Large intestine (tissue), 1 donor: ENCODE data around the gene PPOX. TPM values are rescaled to one million over a fixed set of nuclear protein-coding genes. Genes with fewer than 3 reads are reported as not detected.

Experiments used
- polyA plus RNA-seq: library from polyadenylated mRNA; unstranded; fragments of 120-200 nt; gene quantifications from one replicate; pipeline ENCODE4 v1.2.1, GENCODE V29; 2013

Gene PPOX
- polyA plus RNA-seq, 1 donor: 26.2 TPM

Other genes with a start within 250 kb of the PPOX start
- gene ITLN2, start 211.6 kb upstream of the PPOX start, polyA plus RNA-seq: 1.9 TPM
- gene F11R, start 145.3 kb upstream of the PPOX start, polyA plus RNA-seq: 132 TPM
- 60.9 TPM for gene TSTD1, start 127.5 kb upstream of the PPOX start, polyA plus RNA-seq
- gene USF1, start 120.4 kb upstream of the PPOX start, polyA plus RNA-seq: 56.9 TPM
- 5.7 TPM for gene ARHGAP30, start 96.5 kb upstream of the PPOX start, polyA plus RNA-seq
- gene NECTIN4, start 76.9 kb upstream of the PPOX start, polyA plus RNA-seq: 0.42 TPM
- gene KLHDC9, start 68.1 kb upstream of the PPOX start, polyA plus RNA-seq: 5.6 TPM
- gene PFDN2, start 48.4 kb upstream of the PPOX start, polyA plus RNA-seq: 72.5 TPM
- gene NIT1, start 48.3 kb upstream of the PPOX start, polyA plus RNA-seq: 80.6 TPM
- gene DEDD, start 33.8 kb upstream of the PPOX start, polyA plus RNA-seq: 33.0 TPM
- gene UFC1, start 12.4 kb upstream of the PPOX start, polyA plus RNA-seq: 135 TPM
- 29.4 TPM for gene USP21, start 6.9 kb upstream of the PPOX start, polyA plus RNA-seq
- gene B4GALT3, start 11.1 kb downstream of the PPOX start, polyA plus RNA-seq: 38.4 TPM
- gene ADAMTS4, start 32.6 kb downstream of the PPOX start, polyA plus RNA-seq: 1.2 TPM
- gene NDUFS2, start 35.9 kb downstream of the PPOX start, polyA plus RNA-seq: 125 TPM
- 35.9 TPM for gene FCER1G, start 48.9 kb downstream of the PPOX start, polyA plus RNA-seq
- 29.3 TPM for gene APOA2, start 57.2 kb downstream of the PPOX start, polyA plus RNA-seq
- gene TOMM40L, start 59.6 kb downstream of the PPOX start, polyA plus RNA-seq: 16.2 TPM
- 13.1 TPM for gene NR1I3, start 71.8 kb downstream of the PPOX start, polyA plus RNA-seq
- gene PCP4L1, start 92.3 kb downstream of the PPOX start, polyA plus RNA-seq: 9.4 TPM
- 10.1 TPM for gene MPZ, start 143.5 kb downstream of the PPOX start, polyA plus RNA-seq
- gene SDHC, start 148.0 kb downstream of the PPOX start, polyA plus RNA-seq: 194 TPM
- gene CFAP126, start 201.4 kb downstream of the PPOX start, polyA plus RNA-seq: 0.15 TPM